HepG2 (cell line): ENCODE measurements around the gene PRRT1. TPM values are rescaled to one million over a fixed set of nuclear protein-coding genes. Genes with fewer than 3 reads are reported as not detected.

ENCODE experiments used
- ATAC-seq: fragments of 200-7000 bp; cut with Tn5 transposase; 3 replicates; pipeline ENCODE4 v1.9.1; 2020; ENCODE audit warnings: mild to moderate bottlenecking, moderate library complexity
- BruUV-seq: library from RNA; stranded (reverse); fragments of 400-500 nt; replicated peaks from 2 replicates; lab custom pipeline; 2021; lab: Mats Ljungman, UMichigan
- CTCF ChIA-PET: fragments of 300-600 bp; formaldehyde crosslinking; extraction: SDS; loops from one replicate; lab custom pipeline; 2021; ENCODE audit warnings: low total read pairs, inconsistent platforms, low intra/inter-chr PET ratio; lab: Yijun Ruan, JAX
- POLR2A ChIA-PET: fragments of 350-600 bp; sonication (Branson Sonifier 250); formaldehyde crosslinking; loops from one replicate; lab custom pipeline; 2020; ENCODE audit warnings: antibody characterized with exemption, inconsistent platforms; lab: Yijun Ruan, JAX
- DNase-seq: peaks from one replicate; pipeline ENCODE4 v3.0.0-alpha.2; 2015; ENCODE audit warnings: low spot score
- FAIRE-seq: peaks from 3 replicates; lab custom pipeline; 2011; peaks lifted over from hg19 to GRCh38; lab: Jason Lieb, UNC
- H2AFZ ChIP-seq: one replicate; pipeline ENCODE4 v1.6.1; 2011; ENCODE audit warnings: low read length, inconsistent platforms
- H3K27ac ChIP-seq: fragments of 300-600 bp; 3 replicates; pipeline ENCODE4 v1.8.0; 2011; ENCODE audit warnings: mixed run types, mild to moderate bottlenecking, mixed read lengths, low read length, inconsistent platforms; ENCODE audit not compliant: insufficient read depth; ENCODE audit errors: extremely low read length
- H3K27me3 ChIP-seq, 2 experiments: fragments of 200-600 bp in 1 of 2; 2 replicates in 1 of 2; 3 replicates in 1 of 2; pipeline versions ENCODE4 v1.6.0 to v1.8.0; 2011; ENCODE audit warnings: low read length in 2 of 2, mild to moderate bottlenecking in 2 of 2, moderate library complexity in 2 of 2, inconsistent platforms in 1 of 2; ENCODE audit not compliant: insufficient read depth in 2 of 2, control insufficient read depth in 1 of 2
- H3K36me3 ChIP-seq, 2 experiments: fragments of 200-600 bp in 1 of 2; replicated peaks in 1 of 2; 2 replicates in 1 of 2; 3 replicates in 1 of 2; pipeline versions ENCODE4 v1.5.1 to v1.8.0; 2011; ENCODE audit warnings: low read length in 2 of 2, inconsistent platforms in 1 of 2; ENCODE audit not compliant: insufficient read depth in 2 of 2, control insufficient read depth in 1 of 2
- H3K4me1 ChIP-seq: 2 replicates; pipeline ENCODE4 v1.5.1; 2012; ENCODE audit warnings: low read length, inconsistent platforms; ENCODE audit not compliant: insufficient read depth
- H3K4me2 ChIP-seq: 2 replicates; pipeline ENCODE4 v1.6.0; 2011; ENCODE audit warnings: low read depth, low read length, inconsistent platforms
- H3K4me3 ChIP-seq, 3 experiments: fragments of 200-600 bp in 1 of 3; sonication (generic), shearing (Covaris generic) in 1 of 3; replicated peaks in 1 of 3; 2 replicates each; pipeline ENCODE4 v1.5.1; 2011 to 2016; ENCODE audit warnings: low read length in 3 of 3, inconsistent platforms in 2 of 3, low read depth in 2 of 3, mild to moderate bottlenecking in 2 of 3, control low read depth in 1 of 3, mixed read lengths in 1 of 3; ENCODE audit not compliant: insufficient read depth in 1 of 3
- H3K79me2 ChIP-seq: one replicate; pipeline ENCODE4 v1.6.1; 2011; ENCODE audit warnings: low read length, inconsistent platforms; ENCODE audit not compliant: insufficient read depth
- H3K9ac ChIP-seq: 2 replicates; pipeline ENCODE4 v1.6.0; 2011; ENCODE audit warnings: mild to moderate bottlenecking, low read depth, low read length, inconsistent platforms; ENCODE audit not compliant: insufficient read depth
- H3K9me3 ChIP-seq: 2 replicates; pipeline ENCODE4 v1.5.1; 2012; ENCODE audit warnings: mild to moderate bottlenecking, low read length
- H4K20me1 ChIP-seq: 2 replicates; pipeline ENCODE4 v1.6.0; 2011; ENCODE audit warnings: inconsistent platforms, mild to moderate bottlenecking, low read length, moderate library complexity; ENCODE audit not compliant: insufficient read depth
- CREB1 ChIP-seq, 2 experiments: fragments of 450-650 bp in 1 of 2; IDR thresholded peaks; 2 replicates each; pipeline ENCODE4 v1.6.1; 2016 to 2017; ENCODE audit warnings: control low read depth in 1 of 2, mild to moderate bottlenecking in 1 of 2, missing compliant biosample characterization in 1 of 2, missing genetic modification characterization in 1 of 2
- CREM ChIP-seq, 2 experiments: sonication (generic) in 1 of 2; formaldehyde crosslinking in 1 of 2; IDR thresholded peaks; 2 replicates each; pipeline versions ENCODE4 v1.4.0 to v1.6.1; 2016 to 2020; ENCODE audit warnings: antibody characterized with exemption in 1 of 2, mild to moderate bottlenecking in 1 of 2, missing genetic modification reagents in 1 of 2
- FOXA1 ChIP-seq, 2 experiments: fragments of 450-650 bp in 1 of 2; sonication (generic) in 1 of 2; formaldehyde crosslinking in 1 of 2; IDR thresholded peaks; 2 replicates each; pipeline versions ENCODE4 v1.4.0 to v1.6.1; 2016 to 2020; ENCODE audit warnings: missing genetic modification reagents in 1 of 2
- FUBP1 ChIP-seq: sonication (generic); formaldehyde crosslinking; IDR thresholded peaks from 2 replicates; pipeline ENCODE4 v1.5.1; 2020; ENCODE audit warnings: missing genetic modification reagents, mild to moderate bottlenecking, borderline replicate concordance
- NFYB ChIP-seq: sonication (generic); formaldehyde crosslinking; IDR thresholded peaks from 2 replicates; pipeline ENCODE4 v1.4.0; 2020; ENCODE audit warnings: missing genetic modification reagents
- PCBP2 ChIP-seq: fragments of 200-400 bp; formaldehyde crosslinking; optimal IDR thresholded peaks from 2 replicates; pipeline ENCODE3; 2018; ENCODE audit warnings: low read length, low read depth; ENCODE audit not compliant: poor library complexity, severe bottlenecking
- SCMH1 ChIP-seq: sonication (generic); formaldehyde crosslinking; IDR thresholded peaks from 2 replicates; pipeline ENCODE4 v1.9.0; 2021; ENCODE audit warnings: missing genetic modification reagents, mild to moderate bottlenecking, borderline replicate concordance
- SNAI1 ChIP-seq: sonication (generic); formaldehyde crosslinking; IDR thresholded peaks from 2 replicates; pipeline ENCODE4 v1.5.0; 2020; ENCODE audit warnings: mild to moderate bottlenecking, missing genetic modification reagents, borderline replicate concordance
- TBL1XR1 ChIP-seq: fragments of 150-350 bp; IDR thresholded peaks from 2 replicates; pipeline ENCODE4 v1.6.1; 2014; ENCODE audit warnings: borderline replicate concordance, low read length; ENCODE audit not compliant: partially characterized antibody
- ZNF275 ChIP-seq: sonication (generic); formaldehyde crosslinking; IDR thresholded peaks from 2 replicates; pipeline ENCODE4 v1.8.0; 2022; ENCODE audit warnings: missing genetic modification reagents, mild to moderate bottlenecking, inconsistent platforms, borderline replicate concordance
- ZNF510 ChIP-seq: sonication (generic); formaldehyde crosslinking; IDR thresholded peaks from 2 replicates; pipeline ENCODE4 v1.4.0; 2020; ENCODE audit warnings: low read depth, mild to moderate bottlenecking, missing genetic modification reagents
- ZNF792 ChIP-seq: IDR thresholded peaks from 2 replicates; pipeline ENCODE4 v1.6.1; 2016
- WGBS: methylation state at CpG from one replicate; pipeline ENCODE4 v1.1.6; 2017; ENCODE audit warnings: low lambda C conversion rate; 5-methylcytosine and 5-hydroxymethylcytosine counted together
- in situ Hi-C: cut with HindIII; loops from 2 replicates; pipeline ENCODE4 v1.10.0; 2017; ENCODE audit warnings: low pct_unique_long_range_greater_than_20kb; ENCODE audit not compliant: extremely low pct_ligation_motif_present
- intact Hi-C: fragments of 100-400 bp; cut with micrococcal nuclease; formaldehyde crosslinking; loops from one replicate; pipeline ENCODE4 v1.10.0; 2022; ENCODE audit not compliant: unreplicated experiment
- polyA plus RNA-seq, 8 experiments: library from polyadenylated mRNA; depleted of rRNA in 3 of 8; stranded (reverse) in 7 of 8; unstranded in 1 of 8; fragments of >200 nt; fragmentation: Illumina TruSeq in 4 of 8; extraction: Trizol in 4 of 8; gene quantifications; 2 replicates each; pipeline versions ENCODE4 v1.2.1 to v1.2.3, GENCODE V29; 2011 to 2016; ENCODE audit warnings: low read depth in 4 of 8, missing spikeins in 1 of 8, mixed read lengths in 1 of 8; ENCODE audit not compliant: insufficient read depth in 1 of 8
- total RNA-seq, 5 experiments: library from RNA; depleted of rRNA; stranded (reverse); fragments of >200 nt; fragmentation: Illumina TruSeq; extraction: Trizol; gene quantifications; 2 replicates each; pipeline ENCODE4 v1.2.3, GENCODE V29; 2016; ENCODE audit warnings: low read depth in 1 of 5
- TF ChIP-seq, protein P1 (sequence below), 2 experiments: sonication (generic) in 1 of 2; formaldehyde crosslinking in 1 of 2; IDR thresholded peaks; 2 replicates each; pipeline versions ENCODE4 v1.4.0 to v1.6.1; 2016 to 2020; ENCODE audit warnings: borderline replicate concordance in 1 of 2, low read depth in 1 of 2, mild to moderate bottlenecking in 1 of 2, missing genetic modification reagents in 1 of 2

PRRT1 gene
- total and polyA plus RNA-seq, 2 of the 13 experiments (the other 11 are each of a cell fraction or from before 2014, with no cell fraction given): 0.64 to 1.4 TPM

- Histone ChIP-seq H3K27me3 (no peaks in the 10 kb centered on the region; a peak in 1 of 5 replicates), H3K4me1 (peaks cover 46% of the 10 kb centered on the region), H3K9ac (peak within 1 kb of the TSS; percentile 90), H2AFZ (no peak within 1 kb of the TSS), H4K20me1 (no peaks in the 10 kb centered on the region), H3K4me3 (peak within 1 kb of the TSS; percentile 74 to 93 (median 79)), H3K79me2 (peaks cover 15% of the 10 kb centered on the region), H3K4me2 (peak within 1 kb of the TSS; percentile 95), H3K36me3 (peaks cover 7 to 19% of the 10 kb centered on the region in 2 experiments), H3K27ac (peak within 1 kb of the TSS; percentile 80), H3K9me3 (no peaks in the 10 kb centered on the region)
- DNase-seq: peak; percentile 87
- ChIA-PET POLR2A (interaction anchor here (0.6 to 7.1 kb wide), 11 partner anchors 8 to 781 kb away, joined by 3 to 127 read pairs (median 4); partner anchors contain the start of genes AGPAT1, ATF6B, CFB and FKBPL), CTCF (no interaction called here)
- in situ Hi-C loops (loop anchor here (5.0 kb wide), 1 partner anchor 782 kb away; no protein-coding TSS in a partner anchor), intact Hi-C loops (loop anchor here (1.0 kb wide), 1 partner anchor 12 kb away; the partner anchor contains the start of gene RNF5)
- WGBS: 2% methylated on average over 23 of the region's 23 CpGs
- TSS peak; percentile 88 for BruUV-seq
- peak; percentile 74 for FAIRE-seq
- peak; percentile 76 for ATAC-seq
- TF ChIP-seq PCBP2: peak; percentile 81
- TF ChIP-seq NFYB: no peak; the same call in 1 of the 2 replicates
- TF ChIP-seq ZNF510 (CRISPR knock-in tag): peak; percentile 72; the same call in 1 of the 2 replicates
- no peak for TF ChIP-seq TBL1XR1
- TF ChIP-seq, protein P1, sequence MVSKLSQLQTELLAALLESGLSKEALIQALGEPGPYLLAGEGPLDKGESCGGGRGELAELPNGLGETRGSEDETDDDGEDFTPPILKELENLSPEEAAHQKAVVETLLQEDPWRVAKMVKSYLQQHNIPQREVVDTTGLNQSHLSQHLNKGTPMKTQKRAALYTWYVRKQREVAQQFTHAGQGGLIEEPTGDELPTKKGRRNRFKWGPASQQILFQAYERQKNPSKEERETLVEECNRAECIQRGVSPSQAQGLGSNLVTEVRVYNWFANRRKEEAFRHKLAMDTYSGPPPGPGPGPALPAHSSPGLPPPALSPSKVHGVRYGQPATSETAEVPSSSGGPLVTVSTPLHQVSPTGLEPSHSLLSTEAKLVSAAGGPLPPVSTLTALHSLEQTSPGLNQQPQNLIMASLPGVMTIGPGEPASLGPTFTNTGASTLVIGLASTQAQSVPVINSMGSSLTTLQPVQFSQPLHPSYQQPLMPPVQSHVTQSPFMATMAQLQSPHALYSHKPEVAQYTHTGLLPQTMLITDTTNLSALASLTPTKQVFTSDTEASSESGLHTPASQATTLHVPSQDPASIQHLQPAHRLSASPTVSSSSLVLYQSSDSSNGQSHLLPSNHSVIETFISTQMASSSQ (IDR thresholded peaks at IDR 0.05; ENCODE audit: low read depth): no peak
- TF ChIP-seq, protein P1 (CRISPR knock-in tag; IDR thresholded peaks at IDR 0.05; ENCODE audit: borderline replicate concordance): peak; percentile 55; the same call in 1 of the 2 replicates
- no peak for TF ChIP-seq FUBP1 (CRISPR knock-in tag)
- TF ChIP-seq ZNF792 (CRISPR knock-in tag): peak; percentile 60
- TF ChIP-seq SNAI1 (CRISPR knock-in tag): peak; percentile 59; the same call in 1 of the 2 replicates
- no peak for TF ChIP-seq SCMH1 (CRISPR knock-in tag)
- peak; percentile 34; the same call in 1 of the 2 replicates for TF ChIP-seq CREM (IDR thresholded peaks at IDR 0.05)
- TF ChIP-seq CREM (CRISPR knock-in tag; IDR thresholded peaks at IDR 0.05): no peak
- TF ChIP-seq CREB1 (IDR thresholded peaks at IDR 0.05): no peak
- no peak for TF ChIP-seq CREB1 (CRISPR knock-in tag; IDR thresholded peaks at IDR 0.05)
- TF ChIP-seq ZNF275 (CRISPR knock-in tag): peak; percentile 80; the same call in 1 of the 2 replicates
- no peak for TF ChIP-seq FOXA1 (IDR thresholded peaks at IDR 0.05)
- 0 out of 2 replicates have a peak, but pooled peaks have one; percentile 10 for TF ChIP-seq FOXA1 (CRISPR knock-in tag; IDR thresholded peaks at IDR 0.05)
Measured at GRCh38 chr6:32190054-32190851, 38.5 kb upstream of the PRRT1 start, which contains the start of gene PBX2. TSS of gene PBX2 (minus strand) at chr6:32190202. CDS start at chr6:32189915, 287 bp downstream.
